Superior temporal gyrus (tissue), 1 donor: ENCODE results near the gene ZNF567.
"Not testable (repeated sequence)": the region's sequence is repeated elsewhere in the genome, so short reads cannot be mapped to it uniquely, and the experiment has no call there.

ENCODE experiments used
- DNase-seq: peaks from one replicate; pipeline ENCODE4 v3.0.0-alpha.2; 2016; ENCODE audit errors: extremely low spot score

Gene ZNF567

GRCh38 chr19:36687214-36688056, at the start of gene ZNF567:
TSS of gene ZNF567 (plus strand) at chr19:36687612. CDS start at chr19:36694868, 7,256 bp downstream.
- peak; percentile 98 for DNase-seq

- no peak for DNase-seq
Observed at GRCh38 chr19:36638862-36639510, 48.4 kb upstream of the ZNF567 start.

GRCh38 chr19:36646746-36647145, 40.7 kb upstream of the ZNF567 start:
- DNase-seq, result no peak

- no peak for DNase-seq
Observed at GRCh38 chr19:36652958-36653357, 34.5 kb upstream of the ZNF567 start.

- DNase-seq, result no peak
Observed at GRCh38 chr19:36665832-36666231, 21.6 kb upstream of the ZNF567 start.

GRCh38 chr19:36668646-36669045, 18.8 kb upstream of the ZNF567 start:
- no peak for DNase-seq

- DNase-seq, result no peak
Observed at GRCh38 chr19:36672368-36672767, 15.0 kb upstream of the ZNF567 start.

- DNase-seq, result no peak
Observed at GRCh38 chr19:36674201-36674600, 13.2 kb upstream of the ZNF567 start.

- DNase-seq, result no peak
Observed at GRCh38 chr19:36679455-36679854, 8.0 kb upstream of the ZNF567 start.

GRCh38 chr19:36685835-36686234, 1.6 kb upstream of the ZNF567 start:
- no peak for DNase-seq

- DNase-seq, result peak; percentile 30
Observed at GRCh38 chr19:36686365-36687213, 823 bp upstream of the ZNF567 start.

GRCh38 chr19:36688058-36688457, 646 bp downstream of the ZNF567 start:
- no peak for DNase-seq

- DNase-seq, result no peak
Observed at GRCh38 chr19:36707134-36707533, 19.7 kb downstream of the ZNF567 start.

GRCh38 chr19:36709423-36709822, 22.0 kb downstream of the ZNF567 start:
- no peak for DNase-seq

GRCh38 chr19:36719687-36720556, 32.5 kb downstream of the ZNF567 start:
- no peak for DNase-seq

- not testable (repeated sequence) for DNase-seq
Observed at GRCh38 chr19:36736166-36736565, 48.8 kb downstream of the ZNF567 start.

- DNase-seq, result no peak
Observed at GRCh38 chr19:36745870-36746269, 58.5 kb downstream of the ZNF567 start.

- DNase-seq, result no peak
Observed at GRCh38 chr19:36747750-36748149, 60.3 kb downstream of the ZNF567 start.

GRCh38 chr19:36748431-36749275, 61.2 kb downstream of the ZNF567 start:
- no peak for DNase-seq

- DNase-seq, result not testable (repeated sequence)
Observed at GRCh38 chr19:36749613-36750012, 62.2 kb downstream of the ZNF567 start.
